ENCODE measurements around the gene NANP. TPM values are rescaled to one million over a fixed set of nuclear protein-coding genes. Genes with fewer than 3 reads are reported as not detected.

NANP gene
- total and polyA plus RNA-seq, 2 of the 13 experiments (the other 11 are each of a cell fraction or from before 2014, with no cell fraction given) = 8.9 to 21.5 TPM

GRCh38 chr20:25584905-25585704 lies 38.7 kb downstream of the NANP start, which contains the start of gene NINL (continued):
- TF ChIP-seq SAP130 (CRISPR knock-in tag; IDR thresholded peaks at IDR 0.05; ENCODE audit: low read depth) (peak; percentile 82), ZNF121 (CRISPR knock-in tag; IDR thresholded peaks at IDR 0.05) (peak; percentile 79), ARID4A (CRISPR knock-in tag; IDR thresholded peaks at IDR 0.05; ENCODE audit: borderline replicate concordance) (peak; percentile 91; the same call in 1 of the 2 replicates), FOXJ3 (CRISPR knock-in tag; IDR thresholded peaks at IDR 0.05; ENCODE audit: borderline replicate concordance) (no peak), PTBP1 (IDR thresholded peaks at IDR 0.05; ENCODE audit: low read depth, low read length, poor library complexity, severe bottlenecking) (no peak), ZBTB25 (CRISPR knock-in tag; IDR thresholded peaks at IDR 0.05) (peak; percentile 70; the same call in 1 of the 2 replicates), IRF9 (CRISPR knock-in tag; IDR thresholded peaks at IDR 0.05; ENCODE audit: borderline replicate concordance) (no peak; the same call in 1 of the 2 replicates), ZBTB42 (CRISPR knock-in tag; IDR thresholded peaks at IDR 0.05) (0 out of 2 replicates have a peak, but pooled peaks have one; percentile 45), ZNF484 (CRISPR knock-in tag; IDR thresholded peaks at IDR 0.05; ENCODE audit: borderline replicate concordance, low read depth) (no peak), ZNF232 (CRISPR knock-in tag; IDR thresholded peaks at IDR 0.05; ENCODE audit: borderline replicate concordance) (peak; percentile 84; the same call in 1 of the 2 replicates), PATZ1 (CRISPR knock-in tag; IDR thresholded peaks at IDR 0.05) (peak; percentile 80), NR2F1 (CRISPR knock-in tag; IDR thresholded peaks at IDR 0.05) (peak in 1 of 2 experiments; percentile 57; a peak in 2 of 4 replicates), EZH2 (conservative IDR thresholded peaks at IDR 0.05; ENCODE audit: low read depth, low read length) (no peak), ZNF33A (CRISPR knock-in tag; IDR thresholded peaks at IDR 0.05; ENCODE audit: borderline replicate concordance) (0 out of 2 replicates have a peak, but pooled peaks have one; percentile 13), ZC3H13 (CRISPR knock-in tag; IDR thresholded peaks at IDR 0.05) (no peak), ERF (CRISPR knock-in tag; IDR thresholded peaks at IDR 0.05) (no peak; the same call in 1 of the 2 replicates), ZUFSP (CRISPR knock-in tag; IDR thresholded peaks at IDR 0.05; ENCODE audit: borderline replicate concordance) (no peak)

All from HepG2 (cell line).